ENCODE results near the gene HSP90AA1.
"Not testable (repeated sequence)": the region's sequence is repeated elsewhere in the genome, so short reads cannot be mapped to it uniquely, and the experiment has no call there.

HSP90AA1 gene

DNA sequence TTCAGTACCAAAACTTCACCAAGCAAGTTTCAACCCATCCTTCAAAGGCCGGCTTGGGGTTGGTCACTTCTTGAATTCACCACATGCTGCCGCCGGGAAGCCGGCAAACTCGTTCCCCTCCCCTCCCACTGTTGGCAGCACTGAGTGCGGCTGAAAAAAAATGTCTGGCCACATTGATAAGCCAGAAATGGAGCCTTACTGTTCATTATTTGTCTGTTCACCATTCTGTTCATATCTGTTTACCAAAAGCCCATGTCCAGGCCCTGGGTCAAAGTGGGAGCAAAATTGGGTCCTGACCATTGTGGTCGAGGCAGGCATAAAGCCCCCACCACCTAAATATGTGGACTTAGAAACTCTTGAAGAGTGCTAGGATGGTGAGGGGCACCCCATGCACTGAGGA, 7.3 kb upstream of the HSP90AA1 start:
- no peak for DNase-seq (ENCODE audit: low read depth)

DNA sequence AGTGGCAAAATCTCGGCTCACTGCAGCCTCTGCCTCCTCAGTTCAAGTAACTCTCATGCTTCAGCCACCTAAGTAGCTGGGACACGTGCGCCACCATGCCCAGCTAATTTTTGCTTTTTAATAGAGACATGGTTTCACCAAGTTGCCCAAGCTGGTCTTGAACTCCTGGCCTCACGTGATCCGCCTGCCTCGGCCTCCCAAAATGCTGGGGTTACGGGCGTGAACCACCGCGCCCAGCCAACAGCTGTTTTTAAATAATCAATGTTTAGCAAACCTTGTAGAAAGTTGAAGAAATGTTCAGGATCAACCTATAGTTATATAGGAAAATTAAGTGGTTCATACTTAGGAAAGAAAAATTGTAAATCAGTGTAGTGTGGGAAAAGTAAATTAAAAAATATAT, 6.0 kb upstream of the HSP90AA1 start:
- no peak for DNase-seq (ENCODE audit: low read depth)

DNA sequence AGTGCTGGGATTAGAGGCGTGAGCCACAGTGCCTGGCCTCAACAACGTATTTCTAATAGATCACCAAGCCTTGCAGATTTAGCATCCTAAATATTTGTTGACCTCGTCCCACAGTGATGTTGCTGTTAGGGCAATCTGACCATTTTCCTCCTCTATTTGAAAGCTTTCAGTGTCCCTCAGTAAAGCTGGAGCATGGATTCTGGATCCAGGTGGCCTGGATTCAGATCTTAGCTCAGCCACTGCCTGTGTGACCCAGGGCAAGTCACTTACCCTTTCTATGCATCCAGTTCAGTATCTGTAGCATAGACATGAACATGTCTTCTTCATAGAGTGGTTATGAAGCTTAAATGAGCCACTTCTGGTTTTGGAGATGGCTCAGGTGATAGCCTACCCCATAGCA, 3.9 kb upstream of the HSP90AA1 start:
- no peak for DNase-seq (ENCODE audit: low read depth)

DNA sequence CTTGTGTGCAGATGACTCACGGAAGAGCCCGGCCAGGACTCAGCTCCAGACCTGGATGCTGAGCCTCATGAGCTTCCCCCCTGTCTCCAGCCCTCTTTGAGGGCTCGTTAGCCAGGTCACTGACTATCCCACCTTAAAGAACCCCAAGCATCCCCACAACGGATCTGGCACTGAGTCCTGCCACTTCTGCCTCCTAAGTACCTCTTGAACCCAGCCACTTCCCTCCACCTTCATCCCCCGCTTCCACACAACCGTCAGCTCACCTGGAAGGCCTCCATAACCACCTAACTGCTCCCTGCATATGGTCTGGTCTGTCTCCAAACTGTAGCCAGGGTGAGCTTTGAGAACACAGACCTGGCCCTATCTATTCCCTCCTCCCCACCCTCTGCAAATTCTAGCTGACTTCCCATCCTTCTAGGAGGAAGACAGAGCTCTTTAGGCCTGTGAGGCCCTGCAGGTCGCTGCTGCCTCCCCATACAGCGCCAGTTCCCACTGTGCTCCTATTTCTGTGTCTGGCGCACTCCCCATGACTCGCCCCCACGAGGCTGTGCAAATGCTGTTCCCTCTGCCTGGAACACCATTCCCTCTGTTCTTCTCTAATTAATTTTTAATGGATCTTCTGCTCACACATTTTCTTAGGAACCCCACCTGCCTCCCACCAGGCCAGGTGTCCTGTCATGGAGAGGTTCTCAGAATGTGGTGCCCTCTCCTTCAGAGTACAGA, 2.9 kb upstream of the HSP90AA1 start:
- no peak for DNase-seq (ENCODE audit: low read depth)

DNA sequence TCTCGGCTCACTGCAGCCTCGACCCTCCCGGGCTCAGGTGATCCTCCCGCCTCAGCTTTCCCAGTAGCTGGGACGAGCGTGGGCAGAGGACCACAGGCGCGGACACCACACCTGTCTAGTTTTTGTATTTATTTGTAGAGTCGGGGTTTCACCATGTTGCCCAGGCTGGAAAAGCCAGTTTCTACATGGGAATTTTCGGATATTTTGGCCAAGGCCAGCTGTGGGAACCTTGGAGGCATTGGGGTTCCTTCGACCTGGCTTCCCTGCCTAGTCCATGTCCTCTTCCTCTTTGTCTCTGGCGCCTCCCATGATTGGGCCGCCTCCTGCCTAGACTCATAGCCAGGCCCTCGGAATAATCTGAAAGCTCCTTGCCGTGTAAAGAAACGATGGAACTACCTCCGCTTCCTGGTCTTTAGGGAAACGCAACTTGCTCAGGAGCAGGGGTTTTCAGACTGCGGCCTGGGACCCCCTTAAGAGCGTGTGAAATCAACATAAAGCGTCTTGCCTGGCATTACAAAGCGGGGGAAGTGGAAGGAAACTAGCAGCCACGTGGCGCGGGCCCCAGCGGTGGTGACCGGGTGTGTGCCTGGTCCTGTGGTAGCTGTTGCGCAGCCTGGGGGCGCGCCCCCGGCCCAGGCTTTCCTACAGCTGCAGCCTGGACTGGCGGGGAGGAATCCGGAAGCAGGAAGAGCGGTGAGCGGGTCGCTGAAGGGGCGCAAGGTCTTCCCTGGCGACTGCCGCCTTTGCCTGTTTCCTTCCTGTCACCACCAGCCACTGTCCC, 1.4 kb upstream of the HSP90AA1 start:
- peak; percentile 33 for DNase-seq (ENCODE audit: low read depth)

- DNase-seq (ENCODE audit: low read depth) = no peak
These were observed 843 bp upstream of the HSP90AA1 start for GRCh38 chr14:102087762-102088011.

DNA sequence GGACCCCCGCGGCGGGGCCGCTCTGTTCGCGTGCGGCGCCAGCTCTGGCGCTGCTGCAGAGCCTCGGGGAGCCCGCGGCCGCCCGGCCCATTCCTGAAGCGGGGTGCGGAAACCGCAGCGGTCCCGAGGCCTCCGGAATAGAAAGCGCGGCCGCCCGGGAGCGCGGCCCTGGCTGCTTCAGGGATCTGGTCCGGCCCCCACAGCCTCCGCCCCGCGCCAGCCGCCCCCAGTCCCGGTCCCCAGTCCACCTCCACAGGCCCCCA, 204 bp downstream of the HSP90AA1 start:
- DNase-seq (ENCODE audit: low read depth) = no peak

DNA sequence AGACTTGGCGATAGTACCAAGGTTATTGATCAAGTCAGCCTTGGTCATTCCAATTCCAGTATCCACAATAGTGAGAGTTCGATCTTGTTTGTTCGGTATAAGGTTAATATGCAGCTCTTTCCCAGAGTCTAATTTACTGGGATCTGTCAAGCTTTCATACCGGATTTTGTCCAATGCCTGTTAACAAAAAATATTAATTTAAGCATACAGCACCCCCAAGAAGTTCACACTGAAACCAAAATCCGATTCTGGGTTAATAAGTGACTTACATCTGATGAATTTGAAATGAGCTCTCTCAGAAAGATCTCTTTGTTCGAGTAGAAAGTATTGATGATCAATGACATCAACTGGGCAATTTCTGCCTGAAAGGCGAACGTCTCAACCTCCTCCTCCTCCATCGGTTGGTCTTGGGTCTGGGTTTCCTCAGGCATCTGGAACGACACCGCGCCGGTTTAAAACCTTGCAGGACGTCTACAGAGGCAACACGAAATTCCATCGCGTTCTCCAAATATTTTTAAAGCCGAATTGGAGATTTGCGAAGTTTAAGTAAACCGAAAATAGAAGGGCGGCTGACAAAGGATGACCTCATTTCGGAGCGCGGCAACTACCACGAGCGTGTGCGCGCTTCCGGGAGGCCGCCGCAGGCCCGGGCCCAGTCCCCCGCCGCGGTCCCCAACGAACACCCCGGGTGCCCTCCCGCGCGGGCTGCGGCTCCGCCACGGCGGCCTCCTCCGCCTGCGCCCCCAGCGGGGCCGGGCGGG, 716 bp downstream of the HSP90AA1 start:
- peak; percentile 20 for DNase-seq (ENCODE audit: low read depth)

GRCh38 chr14:102085488-102085887, 1.4 kb downstream of the HSP90AA1 start:
- DNase-seq (ENCODE audit: low read depth) = no peak

DNA sequence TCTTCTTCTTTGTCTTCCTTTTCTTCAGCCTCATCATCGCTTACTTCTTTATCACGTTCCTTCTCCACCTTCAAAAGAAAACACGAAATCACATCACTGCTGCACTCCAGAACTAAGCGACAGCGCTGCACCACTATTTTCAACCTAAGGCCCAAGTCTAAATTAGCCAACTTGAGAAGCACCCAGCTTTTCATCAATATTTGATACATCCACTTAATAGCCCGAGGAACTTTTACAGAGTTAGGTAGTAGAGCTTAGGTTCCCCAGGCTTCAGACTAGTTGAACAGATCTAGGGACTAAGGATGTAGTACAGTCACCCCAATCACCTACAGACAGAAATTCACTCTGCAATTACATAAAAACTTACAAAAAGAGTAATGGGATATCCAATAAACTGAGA, 1.9 kb downstream of the HSP90AA1 start:
- no peak for DNase-seq (ENCODE audit: low read depth)

- not testable (repeated sequence) for DNase-seq (ENCODE audit: low read depth)
These were observed 2.3 kb downstream of the HSP90AA1 start for GRCh38 chr14:102084522-102084921.

DNA sequence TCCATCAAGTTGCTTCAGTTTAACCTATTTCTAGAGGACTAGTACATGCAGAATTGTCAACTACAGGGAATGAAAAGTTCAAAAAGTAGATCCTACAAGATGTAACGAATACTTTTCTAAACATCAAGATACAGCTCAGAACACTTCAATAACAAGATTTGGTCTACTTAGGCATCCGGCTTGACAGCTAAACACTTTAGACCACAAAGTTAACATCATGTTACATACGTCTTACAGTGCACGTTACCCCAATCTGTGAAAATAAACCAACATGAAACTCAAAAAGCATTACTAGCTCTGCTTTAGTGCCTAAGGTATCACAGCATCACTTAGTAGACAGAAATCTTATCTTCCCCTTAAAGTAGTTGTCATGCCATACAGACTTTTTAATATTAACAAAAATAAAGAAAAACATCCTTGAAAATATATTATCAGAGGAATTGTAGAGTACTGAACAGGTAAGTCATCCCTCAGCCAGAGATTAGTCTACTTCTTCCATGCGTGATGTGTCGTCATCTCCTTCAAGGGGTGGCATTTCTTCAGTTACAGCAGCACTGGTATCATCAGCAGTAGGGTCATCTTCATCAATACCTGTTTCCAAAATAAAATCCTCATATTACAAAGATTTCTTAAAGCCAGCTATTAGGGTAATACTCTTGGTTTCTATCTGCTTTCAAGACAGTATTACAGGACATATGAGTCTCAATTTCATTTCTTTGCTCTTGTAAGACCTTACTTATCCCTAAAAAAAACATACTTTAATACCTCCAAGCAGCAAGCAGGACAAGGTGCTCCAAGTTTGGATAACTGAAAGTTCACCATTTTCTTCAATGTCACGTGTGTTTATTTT, 5.4 kb downstream of the HSP90AA1 start:
- no peak for DNase-seq (ENCODE audit: low read depth)

- no peak for DNase-seq (ENCODE audit: low read depth)
These were observed 6.4 kb downstream of the HSP90AA1 start for GRCh38 chr14:102080183-102081080.

DNA sequence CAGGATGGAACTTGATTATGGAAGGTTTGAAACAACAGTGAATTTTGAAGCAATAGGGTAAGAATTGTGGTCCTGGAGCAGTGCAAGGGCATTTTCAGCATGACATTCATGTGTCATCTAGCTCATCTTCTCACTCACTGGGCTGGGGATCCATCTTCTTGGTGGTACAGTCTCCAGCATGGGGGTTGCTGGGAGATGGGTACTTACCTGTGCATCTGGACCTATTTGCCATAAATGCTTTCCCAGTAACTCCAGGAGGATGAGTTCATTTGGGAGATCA, 7.2 kb downstream of the HSP90AA1 start:
- DNase-seq (ENCODE audit: low read depth) = no peak

DNA sequence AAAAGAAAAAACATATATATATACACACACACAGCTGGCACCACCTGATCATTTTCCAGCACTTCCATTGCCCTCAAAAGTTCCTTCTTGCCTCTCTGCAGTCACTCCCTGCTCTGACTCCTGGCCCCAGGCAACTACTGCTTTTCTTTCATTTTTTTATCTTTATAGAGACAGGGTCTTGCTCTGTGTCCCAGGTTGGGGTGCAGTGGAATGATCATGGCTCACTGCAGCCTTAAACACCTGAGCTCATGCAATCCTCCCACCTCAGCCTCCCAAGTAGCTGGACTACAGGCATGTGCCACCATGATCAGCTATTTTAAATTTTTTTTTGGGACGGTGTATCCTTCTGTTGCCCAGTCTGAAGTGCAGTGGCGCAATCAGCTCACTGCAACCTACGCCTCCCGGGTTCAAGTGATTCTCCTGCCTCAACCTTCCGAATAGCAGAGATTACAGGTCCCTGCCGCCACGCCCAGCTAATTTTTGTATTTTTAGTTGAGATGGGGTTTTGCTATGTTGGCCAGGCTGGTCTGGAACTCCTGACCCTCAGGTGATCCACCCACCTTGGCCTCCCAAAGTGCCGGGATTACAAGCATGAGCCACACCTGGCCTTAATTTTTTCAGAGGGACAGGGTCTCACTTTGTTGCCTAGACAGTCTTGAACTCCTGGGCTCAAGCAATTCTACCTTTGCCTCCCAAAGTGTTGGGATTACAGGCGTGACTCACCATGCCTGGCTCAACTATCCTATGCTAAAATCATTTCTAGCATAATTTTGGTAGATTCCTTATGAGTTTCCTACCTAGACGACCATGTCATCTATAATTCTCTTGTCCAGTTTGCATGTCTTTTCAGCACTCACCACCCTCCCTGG, 7.8 kb downstream of the HSP90AA1 start:
- no peak for DNase-seq (ENCODE audit: low read depth)

- not testable (repeated sequence) for DNase-seq (ENCODE audit: low read depth)
These were observed 8.5 kb downstream of the HSP90AA1 start for GRCh38 chr14:102078361-102078791.

GRCh38 chr14:102077382-102077709, 9.5 kb downstream of the HSP90AA1 start:
- no peak for DNase-seq (ENCODE audit: low read depth)

DNA sequence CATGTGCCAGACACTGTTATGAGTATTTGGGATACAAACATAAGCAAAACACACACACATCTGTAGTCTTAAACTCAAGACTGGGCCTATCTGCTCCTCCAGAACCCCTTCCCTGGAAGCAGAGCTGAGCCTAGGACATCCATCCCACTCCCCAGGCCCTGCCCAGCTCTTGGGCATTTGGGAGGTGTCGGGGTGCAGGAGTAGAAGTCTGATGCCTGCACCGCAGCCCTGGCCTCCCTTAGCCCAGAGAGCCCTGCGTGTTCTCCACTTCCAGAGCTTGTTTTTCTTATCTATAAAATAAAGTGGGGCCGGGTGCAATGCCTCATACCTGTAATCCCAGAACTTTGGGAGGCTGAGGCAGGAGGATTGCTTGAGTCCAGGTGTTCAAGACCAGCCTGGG, 11.7 kb downstream of the HSP90AA1 start:
- DNase-seq (ENCODE audit: low read depth) = no peak

GRCh38 chr14:102074415-102074964, 12.4 kb downstream of the HSP90AA1 start:
- DNase-seq (ENCODE audit: low read depth) = no peak

- DNase-seq (ENCODE audit: low read depth) = no peak
These were observed 15.4 kb downstream of the HSP90AA1 start for GRCh38 chr14:102071283-102071998.

Data from stimulated activated CD8-positive, alpha-beta memory T cell treated with anti-CD3 and anti-CD28 coated beads, Interleukin-15, amount 100 ng/mL, for 24 hours (primary cell).